Activated naive CD8-positive, alpha-beta T cell treated with anti-CD3 and anti-CD28 coated beads, Interleukin-2, amount 50 U/mL, for 16 hours (primary cell): ENCODE results near the gene KTI12.

Experiments used
- DNase-seq: peaks from one replicate; pipeline ENCODE4 v3.0.0-alpha.2; 2020; ENCODE audit warnings: low read depth, low spot score

The KTI12 gene

DNA sequence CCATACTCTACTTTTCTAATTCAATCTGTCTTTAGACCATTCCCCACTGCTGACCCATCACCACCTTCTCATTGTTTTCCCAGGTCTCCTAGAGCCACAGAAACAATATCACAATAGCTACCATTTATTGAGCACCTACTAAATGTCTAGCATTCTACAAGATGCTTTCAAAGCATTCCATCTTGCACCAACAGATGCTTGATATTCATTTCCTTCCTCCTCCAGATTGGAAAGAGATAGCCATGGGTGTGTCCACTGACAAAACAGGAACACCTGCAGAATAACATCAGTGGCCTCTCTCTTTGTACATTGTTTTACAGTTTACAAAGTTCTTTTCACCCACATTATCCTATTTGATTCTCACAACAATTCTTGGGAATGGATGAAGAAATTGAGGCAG, 45.4 kb downstream of the KTI12 start:
- no peak for DNase-seq

DNA sequence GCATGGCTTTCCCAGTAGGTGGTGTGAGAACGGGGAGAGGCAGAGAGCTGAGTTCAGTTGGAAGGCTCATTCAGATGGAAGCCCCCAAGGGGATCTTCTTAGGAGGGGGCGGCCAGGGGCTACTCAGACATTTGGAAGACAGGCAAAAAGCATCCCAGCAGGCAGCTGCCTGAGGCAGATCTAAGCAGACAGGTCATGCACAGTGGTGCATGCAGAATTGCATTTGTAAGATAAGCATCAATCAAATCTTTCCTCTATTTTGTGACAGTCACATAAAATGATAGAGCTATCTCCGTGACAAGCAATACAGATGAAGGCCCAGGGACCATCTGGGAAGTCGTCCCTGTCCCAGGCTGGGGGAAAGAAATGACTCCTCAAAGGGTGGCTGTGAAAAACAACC, 46.9 kb downstream of the KTI12 start:
- DNase-seq = no peak

DNA sequence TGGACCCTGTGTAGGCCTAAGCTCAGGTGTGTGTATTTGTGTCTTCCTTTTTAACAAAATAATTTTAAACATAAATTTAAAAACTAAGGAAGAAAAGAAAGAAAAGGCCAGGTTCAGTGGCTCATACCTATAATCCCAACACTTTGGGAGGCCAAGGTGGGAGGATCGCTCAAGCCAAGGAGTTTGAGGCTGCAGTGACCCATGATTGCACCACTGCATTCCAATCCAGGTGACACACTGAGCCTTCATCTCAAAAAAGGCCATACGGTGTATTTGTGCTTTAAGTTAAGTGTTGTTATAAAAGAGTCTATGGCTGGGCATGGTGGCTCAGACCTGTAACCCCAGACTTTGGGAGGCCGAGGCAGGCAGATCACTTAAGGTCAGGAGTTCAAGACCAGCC, 51.4 kb downstream of the KTI12 start:
- DNase-seq = no peak
